CD4-positive, alpha-beta memory T cell (primary cell): ENCODE measurements around the gene EXOC6B. TPM values are rescaled to one million over a fixed set of nuclear protein-coding genes. Genes with fewer than 3 reads are reported as not detected.

Source experiments
- CTCF ChIA-PET: fragments of 350-600 bp; sonication (Branson Sonifier 250); formaldehyde crosslinking; loops from one replicate; lab custom pipeline; 2021; ENCODE audit warnings: inconsistent platforms; ENCODE audit not compliant: partially characterized antibody; lab: Charles Lee
- POLR2A ChIA-PET: fragments of 350-600 bp; sonication (Branson Sonifier 250); formaldehyde crosslinking; loops from one replicate; lab custom pipeline; 2021; ENCODE audit not compliant: partially characterized antibody; lab: Charles Lee
- DNase-seq, 5 donors: peaks; one replicate each; pipeline versions ENCODE4 v3.0.0 to v3.0.0-alpha.2; 2020 to 2022; ENCODE audit warnings: mixed read lengths in 1 of 5
- H3K27ac ChIP-seq: one replicate; pipeline ENCODE4 v1.7.0; 2013; ENCODE audit warnings: low read depth, low read length
- H3K27me3 ChIP-seq: 2 replicates; pipeline ENCODE4 v1.7.0; 2013; ENCODE audit warnings: mild to moderate bottlenecking, low read length, moderate library complexity; ENCODE audit not compliant: insufficient read depth
- H3K36me3 ChIP-seq: 2 replicates; pipeline ENCODE4 v1.7.0; 2013; ENCODE audit warnings: mild to moderate bottlenecking, low read length, moderate library complexity; ENCODE audit not compliant: insufficient read depth
- H3K4me1 ChIP-seq: 2 replicates; pipeline ENCODE4 v1.7.0; 2013; ENCODE audit warnings: mild to moderate bottlenecking, low read length, moderate library complexity; ENCODE audit not compliant: insufficient read depth
- H3K4me3 ChIP-seq, 2 donors: one replicate each; pipeline ENCODE4 v1.7.0; 2013; ENCODE audit warnings: low read length in 2 of 2, mild to moderate bottlenecking in 1 of 2
- H3K9me3 ChIP-seq, 2 donors: one replicate each; pipeline ENCODE4 v1.7.0; 2013; ENCODE audit warnings: low read length in 2 of 2, control low read depth in 1 of 2; ENCODE audit not compliant: control insufficient read depth in 1 of 2
- H3K27ac Mint-ChIP-seq, 7 donors: one replicate each; pipeline ENCODE4 v1.8.0; 2020 to 2021; ENCODE audit warnings: mixed read lengths in 7 of 7, mild to moderate bottlenecking in 6 of 7, inconsistent platforms in 3 of 7, moderate library complexity in 3 of 7
- H3K27me3 Mint-ChIP-seq, 2 donors: one replicate each; pipeline ENCODE4 v1.8.0; 2020 to 2021; ENCODE audit warnings: mixed read lengths in 2 of 2
- H3K36me3 Mint-ChIP-seq, 2 donors: one replicate each; pipeline ENCODE4 v1.8.0; 2020 to 2021; ENCODE audit warnings: mixed read lengths in 2 of 2, inconsistent platforms in 1 of 2, mild to moderate bottlenecking in 1 of 2
- H3K4me1 Mint-ChIP-seq, 4 donors: one replicate each; pipeline ENCODE4 v1.8.0; 2020 to 2021; ENCODE audit warnings: mixed read lengths in 4 of 4, mild to moderate bottlenecking in 1 of 4
- H3K4me3 Mint-ChIP-seq, 8 donors: one replicate each; pipeline ENCODE4 v1.8.0; 2020 to 2021; ENCODE audit warnings: mixed read lengths in 8 of 8, mild to moderate bottlenecking in 7 of 8, moderate library complexity in 6 of 8, inconsistent platforms in 3 of 8
- H3K9me3 Mint-ChIP-seq, 8 donors: one replicate each; pipeline ENCODE4 v1.8.0; 2020 to 2021; ENCODE audit warnings: mixed read lengths in 8 of 8, mild to moderate bottlenecking in 5 of 8, inconsistent platforms in 3 of 8, moderate library complexity in 1 of 8
- intact Hi-C: fragments of 100-400 bp; cut with micrococcal nuclease; formaldehyde crosslinking; loops from one replicate; pipeline ENCODE4 v1.15.1; 2023
- polyA plus RNA-seq, 2 donors: library from polyadenylated mRNA; unstranded; fragments of 300-500 nt; fragmentation: Illumina TruSeq; gene quantifications; one replicate each; pipeline ENCODE4 v1.2.3, GENCODE V29; 2021
- total RNA-seq, 2 experiments: library from RNA; stranded (reverse); gene quantifications; one replicate each; pipeline ENCODE4 v1.2.3, GENCODE V29; 2021

The EXOC6B gene
- total and polyA plus RNA-seq, 4 experiments from 2014 or later, result 1.3 to 19.8 (median 10.7) TPM

DNA sequence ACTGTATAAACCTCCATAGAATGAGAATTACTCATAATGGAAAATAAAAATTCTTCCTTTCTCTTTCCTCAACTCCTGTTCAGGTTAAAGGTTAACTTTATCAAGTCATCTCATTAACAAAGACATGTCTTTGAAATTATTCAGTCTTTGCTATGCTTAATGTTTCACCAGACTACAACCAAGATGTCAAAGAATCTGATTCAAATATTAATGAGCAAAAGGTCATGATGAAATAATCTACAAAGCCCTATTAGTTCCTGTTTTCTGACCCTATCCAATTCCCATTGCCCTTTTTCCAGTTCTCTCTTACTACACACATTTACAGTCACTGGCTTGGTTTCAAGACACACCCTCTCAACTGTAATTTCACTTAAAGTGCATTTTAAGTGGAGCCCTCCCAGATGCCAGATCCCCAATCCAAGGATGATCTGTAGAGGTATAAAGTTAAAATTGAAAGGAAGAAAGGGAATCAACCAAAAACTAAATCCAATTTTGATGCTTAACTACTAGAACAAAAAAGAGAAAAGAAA lies 431.2 kb downstream of the EXOC6B start:
- no peaks in the 10 kb centered on the region for H3K27me3 ChIP-seq
- Mint-ChIP-seq H3K9me3 (peaks cover 3 to 49% (median 37%) of the 10 kb centered on the region in 8 donors), H3K27me3 (no peaks in the 10 kb centered on the region), H3K36me3 (peaks cover 21 to 28% of the 10 kb centered on the region in 2 donors), H3K4me3 (no peak overlapping the region), H3K27ac (no peak overlapping the region), H3K4me1 (peaks cover 0 to 1% (median 0%) of the 10 kb centered on the region in 4 donors)
- H3K4me3 ChIP-seq, result no peak overlapping the region
- H3K36me3 ChIP-seq, result no peaks in the 10 kb centered on the region
- no peaks in the 10 kb centered on the region for H3K9me3 ChIP-seq
- H3K4me1 ChIP-seq, result no peaks in the 10 kb centered on the region
- ChIA-PET POLR2A (no interaction called here), CTCF (no interaction called here)
- H3K27ac ChIP-seq, result no peak overlapping the region
- intact Hi-C loops, result no loop called here
- DNase-seq, result no peak

DNA sequence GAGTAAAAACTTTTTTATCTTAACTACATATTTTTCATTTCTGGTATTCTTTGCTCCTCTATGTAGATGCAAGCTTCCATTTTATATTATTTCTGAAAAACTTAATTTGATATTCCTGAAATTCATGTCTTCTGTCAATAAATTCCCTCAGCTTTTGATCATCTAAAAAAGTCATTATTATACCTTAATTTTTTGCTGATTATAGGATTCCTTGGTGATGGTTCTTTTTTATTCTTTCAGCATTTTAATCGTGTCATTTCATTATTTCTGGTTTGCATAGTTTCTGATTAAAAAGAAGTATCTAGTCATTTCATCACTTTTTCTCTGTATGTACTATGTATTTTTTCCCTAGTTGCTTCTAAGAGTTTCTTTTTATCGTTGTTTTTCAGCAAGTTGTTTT lies 436.4 kb downstream of the EXOC6B start:
- Mint-ChIP-seq H3K9me3 (peaks cover 0 to 50% (median 38%) of the 10 kb centered on the region in 8 donors), H3K27me3 (no peaks in the 10 kb centered on the region), H3K27ac (no peak overlapping the region), H3K36me3 (peaks cover 9 to 18% of the 10 kb centered on the region in 2 donors), H3K4me3 (no peak overlapping the region), H3K4me1 (no peaks in the 10 kb centered on the region)
- DNase-seq, result no peak
- ChIA-PET POLR2A (no interaction called here), CTCF (no interaction called here)
- Histone ChIP-seq H3K27ac (no peak overlapping the region), H3K4me3 (no peak overlapping the region), H3K36me3 (no peaks in the 10 kb centered on the region), H3K9me3 (no peaks in the 10 kb centered on the region), H3K27me3 (no peaks in the 10 kb centered on the region), H3K4me1 (no peaks in the 10 kb centered on the region)
- intact Hi-C loops, result no loop called here

DNA sequence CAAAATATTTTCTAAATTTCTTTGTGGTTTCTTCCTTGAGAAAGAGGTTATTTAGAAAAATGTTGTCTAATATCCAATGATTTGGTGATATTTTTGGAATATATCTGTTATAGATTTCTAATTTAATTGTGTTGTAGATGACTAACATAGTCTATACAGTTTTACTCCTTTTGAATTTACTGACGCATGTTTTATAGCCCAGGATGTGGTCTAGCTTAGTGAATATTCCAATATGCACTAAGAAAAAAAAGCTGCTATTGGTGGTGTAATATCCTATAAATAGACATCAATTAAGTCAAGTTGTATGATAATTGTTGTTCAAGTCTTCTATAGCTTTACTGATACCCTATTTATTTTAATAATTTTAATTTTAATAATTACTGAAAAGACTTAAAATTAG lies 437.6 kb downstream of the EXOC6B start:
- Histone ChIP-seq H3K36me3 (no peaks in the 10 kb centered on the region), H3K4me3 (no peak overlapping the region), H3K9me3 (no peaks in the 10 kb centered on the region), H3K27me3 (no peaks in the 10 kb centered on the region), H3K27ac (no peak overlapping the region), H3K4me1 (no peaks in the 10 kb centered on the region)
- H3K4me3 Mint-ChIP-seq, result no peak overlapping the region
- no peaks in the 10 kb centered on the region for H3K4me1 Mint-ChIP-seq
- POLR2A ChIA-PET, result no interaction called here
- intact Hi-C loops, result no loop called here
- CTCF ChIA-PET, result no interaction called here
- H3K27me3 Mint-ChIP-seq, result no peaks in the 10 kb centered on the region
- DNase-seq, result no peak
- peaks cover 15 to 18% of the 10 kb centered on the region in 2 donors for H3K36me3 Mint-ChIP-seq
- H3K27ac Mint-ChIP-seq, result no peak overlapping the region
- H3K9me3 Mint-ChIP-seq, result peaks cover 5 to 54% (median 37%) of the 10 kb centered on the region in 8 donors

DNA sequence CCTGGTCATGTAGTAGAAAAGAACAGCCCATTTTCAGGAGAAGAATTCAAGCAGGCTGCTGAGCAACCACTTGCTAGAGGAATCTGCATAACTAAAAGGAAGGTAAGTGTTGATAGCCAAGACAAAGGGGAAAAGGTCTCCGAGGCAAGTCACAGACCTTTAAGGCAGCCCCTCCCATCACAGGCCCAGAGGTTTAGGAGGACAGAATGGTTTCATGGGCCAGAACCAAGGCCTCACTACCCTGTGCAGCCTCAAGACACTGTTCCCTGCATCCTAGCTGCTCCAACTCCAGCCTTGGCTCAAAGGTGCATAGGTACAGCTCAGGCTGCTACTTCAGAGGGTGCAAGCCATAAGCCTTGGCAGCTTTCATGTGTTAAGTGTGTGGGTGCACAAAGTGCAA lies 439.5 kb downstream of the EXOC6B start:
- no peak for DNase-seq
- Histone ChIP-seq H3K27me3 (no peaks in the 10 kb centered on the region), H3K4me3 (no peak overlapping the region), H3K9me3 (no peaks in the 10 kb centered on the region), H3K36me3 (no peaks in the 10 kb centered on the region), H3K4me1 (no peaks in the 10 kb centered on the region), H3K27ac (no peak overlapping the region)
- Mint-ChIP-seq H3K36me3 (peaks cover 18 to 19% of the 10 kb centered on the region in 2 donors), H3K9me3 (peaks cover 3 to 45% (median 24%) of the 10 kb centered on the region in 8 donors), H3K4me3 (peak overlapping the region in 1 of 8 donors; percentile 39), H3K27ac (no peak overlapping the region), H3K27me3 (no peaks in the 10 kb centered on the region), H3K4me1 (no peaks in the 10 kb centered on the region)
- POLR2A ChIA-PET, result no interaction called here
- intact Hi-C loops, result no loop called here
- CTCF ChIA-PET, result no interaction called here

DNA sequence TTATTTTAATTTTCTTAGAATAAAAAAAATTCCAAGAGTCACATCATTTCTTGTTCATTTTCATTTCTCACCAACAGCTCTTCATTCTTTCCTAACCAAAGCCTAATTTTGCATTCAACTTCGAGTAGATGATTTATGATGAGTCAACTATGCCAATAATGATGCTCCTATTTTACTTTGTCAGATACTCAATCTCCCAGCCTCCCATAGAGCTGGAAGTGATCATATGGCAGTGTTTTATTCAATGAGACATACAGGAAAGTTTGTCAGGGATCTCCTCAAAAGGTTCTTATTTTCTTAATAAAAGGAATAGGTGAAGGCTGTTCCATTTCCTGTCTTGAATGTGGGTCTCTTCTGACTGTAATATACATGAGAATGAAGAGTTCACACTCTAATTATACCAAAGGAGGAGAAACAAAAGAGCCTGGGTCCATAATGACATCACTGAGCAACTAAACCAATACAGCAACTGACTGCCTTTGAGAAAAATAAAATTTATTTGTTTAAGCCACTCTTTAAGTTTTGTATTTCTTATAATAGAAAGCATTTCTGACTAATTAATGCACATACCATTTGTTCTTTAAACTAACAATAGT lies 447.0 kb downstream of the EXOC6B start:
- intact Hi-C loops, result no loop called here
- peaks cover 0 to 2% (median 0%) of the 10 kb centered on the region in 4 donors for H3K4me1 Mint-ChIP-seq
- no peaks in the 10 kb centered on the region for H3K4me1 ChIP-seq
- DNase-seq, result peak in 1 of 5 donors; percentile 9
- H3K9me3 ChIP-seq, result no peaks in the 10 kb centered on the region
- no peak overlapping the region for H3K4me3 Mint-ChIP-seq
- no peak overlapping the region for H3K27ac ChIP-seq
- H3K27ac Mint-ChIP-seq, result no peak overlapping the region
- H3K27me3 ChIP-seq, result no peaks in the 10 kb centered on the region
- ChIA-PET CTCF (interaction anchor here (1.1 kb wide), 1 partner anchor 13 kb away, joined by 3 read pairs; no protein-coding TSS in a partner anchor), POLR2A (no interaction called here)
- H3K27me3 Mint-ChIP-seq, result no peaks in the 10 kb centered on the region
- H3K9me3 Mint-ChIP-seq, result peaks cover 0 to 9% (median 3%) of the 10 kb centered on the region in 8 donors
- H3K4me3 ChIP-seq, result no peak overlapping the region
- H3K36me3 Mint-ChIP-seq, result peaks cover 43 to 58% of the 10 kb centered on the region in 2 donors
- H3K36me3 ChIP-seq, result no peaks in the 10 kb centered on the region

DNA sequence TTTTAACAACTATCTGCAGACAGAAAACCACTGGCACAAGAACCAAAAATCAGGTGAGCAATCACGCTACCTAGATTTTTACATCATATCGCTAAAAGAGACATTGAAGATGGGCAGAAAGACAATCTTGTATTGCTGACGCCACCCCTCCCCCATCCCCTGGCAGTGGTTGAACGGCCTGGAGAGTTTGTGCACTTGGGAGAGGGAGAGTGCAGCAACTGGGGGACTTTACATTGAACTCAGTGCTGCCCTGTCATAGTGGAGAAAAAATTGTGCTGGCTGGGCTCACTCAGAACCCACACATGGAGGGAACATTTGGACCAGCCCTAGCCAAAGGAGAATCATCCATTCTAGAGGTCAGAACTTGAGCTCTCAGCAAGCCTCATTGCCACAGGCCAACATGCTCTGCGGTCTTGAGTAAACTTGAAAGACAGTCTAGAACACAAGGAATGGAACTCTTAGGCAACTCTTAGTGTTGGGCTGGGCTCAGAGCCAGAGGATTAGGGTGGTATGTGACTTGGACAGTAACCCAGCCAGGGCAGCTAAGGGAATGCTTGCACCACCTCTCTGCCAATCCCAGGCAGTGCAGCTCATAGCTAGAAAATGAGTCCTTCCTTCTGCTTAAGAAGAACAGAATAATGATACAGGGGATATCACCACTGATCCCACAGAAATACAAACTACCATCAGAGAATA lies 458.2 kb downstream of the EXOC6B start:
- H3K36me3 Mint-ChIP-seq, result peaks cover 41 to 47% of the 10 kb centered on the region in 2 donors
- intact Hi-C loops, result no loop called here
- CTCF ChIA-PET, result no interaction called here

DNA sequence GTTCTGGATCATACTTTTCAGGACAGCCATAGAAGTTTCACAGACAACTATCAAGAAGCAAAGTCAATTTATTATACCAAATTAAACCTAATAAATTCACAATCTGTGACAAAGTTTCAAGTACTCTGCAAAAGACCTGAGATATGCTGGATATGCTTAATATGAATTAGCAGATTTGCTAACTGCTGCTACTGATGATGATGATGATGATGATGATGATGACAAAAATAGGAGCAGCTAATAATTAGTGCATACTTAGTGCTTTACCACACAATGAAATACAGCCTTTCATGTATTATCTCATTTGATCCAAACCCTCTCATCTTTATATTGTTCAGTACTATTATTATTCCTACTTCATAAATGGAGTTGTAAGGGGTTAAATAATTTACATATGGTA lies 462.4 kb downstream of the EXOC6B start:
- Mint-ChIP-seq H3K4me1 (no peaks in the 10 kb centered on the region), H3K4me3 (no peak overlapping the region), H3K9me3 (peaks cover 0 to 7% (median 5%) of the 10 kb centered on the region in 8 donors), H3K27ac (no peak overlapping the region), H3K36me3 (peaks cover 28 to 57% of the 10 kb centered on the region in 2 donors), H3K27me3 (no peaks in the 10 kb centered on the region)
- POLR2A ChIA-PET, result no interaction called here
- H3K36me3 ChIP-seq, result no peaks in the 10 kb centered on the region
- no peak overlapping the region for H3K4me3 ChIP-seq
- no peaks in the 10 kb centered on the region for H3K27me3 ChIP-seq
- no peaks in the 10 kb centered on the region for H3K4me1 ChIP-seq
- no peak overlapping the region for H3K27ac ChIP-seq
- no peaks in the 10 kb centered on the region for H3K9me3 ChIP-seq
- CTCF ChIA-PET, result no interaction called here
- DNase-seq, result no peak
- intact Hi-C loops, result no loop called here

More for the DNA sequence above, 458.2 kb downstream of the EXOC6B start:
- no peak overlapping the region for H3K27ac Mint-ChIP-seq
- Histone ChIP-seq H3K4me1 (no peaks in the 10 kb centered on the region), H3K9me3 (no peaks in the 10 kb centered on the region), H3K27ac (no peak overlapping the region), H3K27me3 (no peaks in the 10 kb centered on the region), H3K4me3 (no peak overlapping the region), H3K36me3 (no peaks in the 10 kb centered on the region)
- POLR2A ChIA-PET, result no interaction called here
- H3K4me1 Mint-ChIP-seq, result no peaks in the 10 kb centered on the region
- H3K27me3 Mint-ChIP-seq, result no peaks in the 10 kb centered on the region
- DNase-seq, result no peak
- peaks cover 5 to 33% (median 24%) of the 10 kb centered on the region in 8 donors for H3K9me3 Mint-ChIP-seq
- no peak overlapping the region for H3K4me3 Mint-ChIP-seq
